ENCODE data around the gene CSNK1G3.

The CSNK1G3 gene

GRCh38 chr5:123514615-123515355, 2.8 kb downstream of the CSNK1G3 start:
- no peak for DNase-seq (ENCODE audit: low read depth)

DNA sequence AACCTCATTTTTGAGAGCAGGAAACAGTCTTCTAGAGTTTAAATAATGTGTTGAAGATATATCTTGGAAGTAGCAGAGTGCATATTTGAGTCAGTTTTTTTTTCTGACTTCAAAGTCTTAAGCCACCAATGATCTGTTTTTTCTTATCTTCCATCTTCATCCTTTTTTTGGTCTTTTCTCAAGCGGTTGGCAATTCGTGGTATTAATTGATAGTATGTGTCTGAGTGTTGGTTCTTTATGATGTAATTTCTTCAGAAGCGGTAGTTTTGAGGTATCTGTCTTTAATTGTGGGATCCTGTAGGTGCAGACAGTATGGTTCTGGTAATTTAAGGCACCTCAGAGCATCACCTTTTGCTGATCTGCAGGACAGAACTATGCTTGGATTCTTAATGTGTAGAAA, 3.9 kb downstream of the CSNK1G3 start:
- no peak for DNase-seq (ENCODE audit: low read depth)

DNA sequence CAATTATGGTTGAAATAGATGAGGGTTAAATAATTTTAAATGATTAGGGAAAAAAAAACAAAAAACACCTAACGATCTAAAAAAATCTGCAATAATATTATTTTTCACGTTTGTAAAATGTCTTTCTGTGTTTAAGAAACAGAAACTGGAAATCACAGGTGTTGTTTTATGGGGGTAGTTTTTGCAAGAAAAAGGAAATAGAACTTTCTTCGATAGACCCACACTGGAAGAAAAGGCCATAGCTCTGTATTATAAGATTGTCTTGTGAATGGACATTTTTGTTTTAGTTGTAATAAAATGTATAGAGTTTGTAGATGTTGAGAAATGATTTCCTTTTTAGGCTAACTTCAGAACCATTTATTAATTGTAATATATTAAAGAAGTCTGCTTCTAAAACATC, 5.5 kb downstream of the CSNK1G3 start:
- DNase-seq (ENCODE audit: low read depth), result no peak

- no peak for DNase-seq (ENCODE audit: low read depth)
Observed at GRCh38 chr5:123518111-123518510, 6.1 kb downstream of the CSNK1G3 start.

DNA sequence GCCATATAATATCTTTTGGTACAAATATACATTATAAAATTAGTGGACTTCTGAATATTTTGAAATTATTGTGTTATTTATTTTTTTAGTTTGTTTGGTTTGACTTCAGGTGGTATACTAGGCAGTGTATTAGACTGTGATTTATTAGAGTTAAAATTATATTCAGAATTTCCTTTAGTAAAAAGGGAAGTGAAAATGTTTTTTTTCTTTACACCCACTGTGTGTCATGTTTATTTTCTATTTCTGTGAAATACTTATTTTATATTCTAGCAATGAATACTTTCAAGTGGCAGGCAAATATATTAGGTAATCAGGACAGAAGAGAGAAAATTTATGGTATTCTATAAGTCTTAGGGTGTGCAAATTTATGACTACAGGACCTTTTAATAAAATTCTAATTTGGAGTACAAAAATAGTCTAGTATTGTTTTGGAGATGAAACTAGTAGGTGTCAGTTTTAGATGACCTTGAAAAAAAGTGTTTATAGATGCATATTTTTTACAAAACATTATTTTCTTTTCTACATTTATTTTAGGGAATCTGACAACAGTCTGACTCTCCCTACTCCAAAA, 8.8 kb downstream of the CSNK1G3 start:
- no peak for DNase-seq (ENCODE audit: low read depth)

DNA sequence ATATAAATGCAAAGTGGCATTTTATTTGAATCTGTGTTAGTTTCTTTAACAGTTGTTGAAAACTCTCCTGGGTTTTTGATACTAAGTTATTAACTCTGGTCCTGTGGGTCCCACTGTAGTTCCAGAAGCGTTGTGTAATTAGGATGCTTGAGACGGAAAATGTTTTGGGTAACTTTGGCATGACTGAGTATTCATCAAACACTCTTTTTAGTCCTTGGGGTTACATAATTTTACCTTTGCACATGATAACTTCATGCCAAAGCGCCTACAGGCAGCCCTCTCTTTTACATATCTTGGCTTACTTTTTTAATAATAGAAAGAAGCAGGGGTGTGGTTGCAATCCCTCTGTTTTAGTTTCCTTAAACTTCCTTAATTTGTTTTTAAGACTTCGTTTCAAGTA, 12.2 kb downstream of the CSNK1G3 start:
- no peak for DNase-seq (ENCODE audit: low read depth)

GRCh38 chr5:123527190-123527589, 15.2 kb downstream of the CSNK1G3 start:
- DNase-seq (ENCODE audit: low read depth), result no peak

GRCh38 chr5:123528065-123528464, 16.1 kb downstream of the CSNK1G3 start:
- no peak for DNase-seq (ENCODE audit: low read depth)

- no peak for DNase-seq (ENCODE audit: low read depth)
Observed at GRCh38 chr5:123528878-123529277, 16.9 kb downstream of the CSNK1G3 start.

- DNase-seq (ENCODE audit: low read depth), result no peak
Observed at GRCh38 chr5:123530728-123531127, 18.8 kb downstream of the CSNK1G3 start.

- no peak for DNase-seq (ENCODE audit: low read depth)
Observed at GRCh38 chr5:123535648-123536047, 23.7 kb downstream of the CSNK1G3 start.

- DNase-seq (ENCODE audit: low read depth), result no peak
Observed at GRCh38 chr5:123537256-123537655, 25.3 kb downstream of the CSNK1G3 start.

DNA sequence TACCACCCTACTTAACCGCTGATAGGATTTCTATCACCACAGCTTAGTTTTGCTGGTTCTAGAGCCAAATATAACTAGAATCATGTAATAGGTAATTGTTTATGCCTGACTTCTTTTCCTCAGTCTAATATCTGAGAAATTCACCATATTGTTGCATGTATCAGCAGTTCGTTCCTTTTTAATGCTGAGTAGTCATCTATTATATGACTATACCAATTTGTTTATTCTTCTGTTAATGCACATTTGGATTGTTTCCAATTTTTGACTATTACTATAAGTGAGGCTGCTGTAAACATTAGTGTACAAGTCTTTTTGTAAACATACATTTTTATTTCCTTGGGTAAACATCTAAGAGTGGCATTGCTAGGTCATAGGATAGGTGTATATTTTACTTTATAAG, 25.9 kb downstream of the CSNK1G3 start:
- no peak for DNase-seq (ENCODE audit: low read depth)

GRCh38 chr5:123538670-123539459, 26.9 kb downstream of the CSNK1G3 start:
- DNase-seq (ENCODE audit: low read depth), result no peak

DNA sequence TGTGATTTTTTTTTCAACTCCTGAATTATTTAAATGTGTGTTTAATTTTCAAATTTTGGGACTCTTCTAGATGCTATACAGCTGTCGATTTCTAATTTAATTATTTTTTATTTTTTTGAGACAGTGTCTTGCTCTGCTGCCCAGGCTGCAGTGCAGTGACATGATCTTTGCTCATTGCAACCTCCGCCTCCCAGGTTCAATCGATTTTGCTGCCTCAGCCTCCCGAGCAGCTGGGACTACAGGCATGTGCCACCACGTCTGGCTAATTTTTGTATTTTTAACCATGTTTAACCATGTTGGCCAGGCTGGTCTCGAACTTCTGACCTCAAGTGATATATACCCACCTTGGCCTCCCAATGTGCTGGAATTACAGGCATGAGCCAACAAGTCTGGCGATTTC, 28.6 kb downstream of the CSNK1G3 start:
- DNase-seq (ENCODE audit: low read depth), result no peak

DNA sequence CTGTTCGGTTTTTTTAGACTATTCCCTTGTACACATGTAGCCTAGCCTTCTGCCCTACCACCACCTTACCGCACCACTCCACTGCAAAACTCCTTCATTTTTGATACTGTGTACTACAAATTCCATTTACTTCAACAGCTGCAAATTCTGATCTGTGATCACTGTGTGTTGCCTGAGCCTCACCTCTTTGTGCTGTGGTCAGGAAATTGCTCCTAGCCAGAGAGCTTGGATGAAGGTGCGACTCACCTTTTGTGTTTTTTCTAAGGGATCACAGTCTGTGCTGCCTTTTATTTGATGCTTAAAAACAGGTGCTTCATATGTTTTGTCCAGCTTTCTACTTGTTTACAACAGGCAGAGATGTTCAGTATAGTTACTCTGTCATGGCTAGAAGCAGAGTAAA, 31.5 kb downstream of the CSNK1G3 start:
- DNase-seq (ENCODE audit: low read depth), result no peak

- no peak for DNase-seq (ENCODE audit: low read depth)
Observed at GRCh38 chr5:123545506-123545905, 33.5 kb downstream of the CSNK1G3 start.

DNA sequence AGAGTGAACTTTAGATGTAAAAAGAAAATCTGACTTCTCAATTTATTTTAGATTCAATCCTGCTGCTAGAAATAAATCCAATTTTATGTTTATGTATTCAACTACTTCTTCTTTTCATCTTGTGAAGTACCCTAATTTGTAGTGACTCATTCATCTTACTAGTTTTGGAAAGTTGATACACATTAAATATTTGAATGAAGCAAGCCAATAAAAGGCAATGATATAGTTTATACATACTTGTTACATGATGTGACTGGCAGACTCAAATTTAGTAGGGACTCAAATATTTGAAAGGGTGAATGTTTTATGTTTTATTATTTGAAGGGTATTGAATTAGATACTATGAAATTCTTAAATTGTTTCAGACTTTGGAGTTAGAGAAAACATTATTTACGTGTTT, 34.7 kb downstream of the CSNK1G3 start:
- no peak for DNase-seq (ENCODE audit: low read depth)

DNA sequence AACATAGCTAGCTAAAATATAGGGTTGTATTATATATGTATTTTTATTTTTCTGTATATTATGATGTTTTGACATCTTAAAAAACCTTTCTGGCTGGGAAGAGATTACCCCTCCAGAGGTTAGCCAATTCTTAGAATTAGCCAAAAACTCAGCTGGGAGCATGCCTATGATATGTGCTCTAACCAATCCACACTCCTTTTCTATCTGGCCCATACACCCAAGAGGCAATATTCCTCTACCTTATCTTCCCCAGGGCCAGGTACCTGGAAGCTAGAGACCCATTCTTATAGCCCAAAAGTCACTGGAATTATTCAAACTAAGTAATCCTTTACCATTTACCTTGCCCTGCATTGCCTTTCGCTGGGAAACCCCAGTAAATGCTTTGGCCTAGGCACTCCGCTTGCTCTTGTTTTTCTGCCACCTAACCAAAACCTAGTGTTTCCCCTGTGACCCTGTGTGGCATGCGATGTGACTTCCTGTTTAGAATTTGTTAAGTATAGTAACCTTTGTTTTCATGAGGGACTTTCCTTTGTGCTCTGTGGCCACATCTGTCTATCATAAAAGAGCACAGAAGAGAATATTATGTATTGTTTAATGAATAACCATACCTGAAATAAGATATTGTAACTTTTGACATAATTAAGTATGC, 37.4 kb downstream of the CSNK1G3 start:
- DNase-seq (ENCODE audit: low read depth), result no peak

GRCh38 chr5:123554601-123555000, 42.6 kb downstream of the CSNK1G3 start:
- DNase-seq (ENCODE audit: low read depth), result no peak

- DNase-seq (ENCODE audit: low read depth), result no peak
Observed at GRCh38 chr5:123557907-123558306, 45.9 kb downstream of the CSNK1G3 start.

GRCh38 chr5:123558762-123559433, 46.9 kb downstream of the CSNK1G3 start:
- no peak for DNase-seq (ENCODE audit: low read depth)
